A549 (cell line): ENCODE results near the gene ZNF574. TPM values are rescaled to one million over a fixed set of nuclear protein-coding genes. Genes with fewer than 3 reads are reported as not detected.

Experiments
- ATAC-seq, 2 experiments: fragments of 200-7000 bp in 1 of 2; fragments of >200 bp in 1 of 2; cut with Nextera tagmentation in 1 of 2; cut with Tn5 transposase in 1 of 2; 3 replicates each; pipeline versions ENCODE4 v1.8.0 to v1.9.1; 2018 to 2020; ENCODE audit warnings: mild to moderate bottlenecking in 1 of 2, moderate library complexity in 1 of 2
- CTCF ChIA-PET: fragments of 300-600 bp; sonication (Branson Sonifier 250); formaldehyde crosslinking; extraction: SDS; loops from one replicate; lab custom pipeline; 2021; ENCODE audit warnings: antibody characterized with exemption, inconsistent platforms; lab: Yijun Ruan, JAX
- POLR2A ChIA-PET: fragments of 350-600 bp; formaldehyde crosslinking; extraction: SDS; loops from one replicate; lab custom pipeline; 2021; ENCODE audit warnings: antibody characterized with exemption, inconsistent platforms; lab: Yijun Ruan, JAX
- DNase-seq, 2 experiments: peaks; one replicate each; pipeline versions ENCODE4 v3.0.0 to v3.0.0-alpha.2; 2011 to 2016; ENCODE audit warnings: low read depth in 1 of 2, low spot score in 1 of 2
- FAIRE-seq: peaks from 2 replicates; lab custom pipeline; 2011; peaks lifted over from hg19 to GRCh38; lab: Jason Lieb, UNC
- H3K27ac ChIP-seq, 2 experiments: fragments of >200 bp; sonication (Bioruptor Twin); formaldehyde crosslinking; 3 replicates each; pipeline ENCODE4 v1.5.1; 2016 to 2017
- H3K4me1 ChIP-seq: fragments of >200 bp; sonication (Bioruptor Twin); formaldehyde crosslinking; 3 replicates; pipeline ENCODE4 v1.6.1; 2016
- H3K4me2 ChIP-seq: fragments of >200 bp; sonication (Bioruptor Twin); formaldehyde crosslinking; 3 replicates; pipeline ENCODE4 v1.6.1; 2016
- H3K4me3 ChIP-seq: fragments of >200 bp; sonication (Bioruptor Twin); formaldehyde crosslinking; 3 replicates; pipeline ENCODE4 v1.5.1; 2016
- H3K9me3 ChIP-seq: fragments of >200 bp; sonication (Bioruptor Twin); formaldehyde crosslinking; 3 replicates; pipeline ENCODE4 v1.6.1; 2016
- CHD4 ChIP-seq: fragments of 200-600 bp; sonication (generic); IDR thresholded peaks from 2 replicates; pipeline ENCODE4 v1.6.1; 2016; ENCODE audit warnings: antibody characterized with exemption, mild to moderate bottlenecking, borderline replicate concordance
- ELK1 ChIP-seq: fragments of 150-350 bp; IDR thresholded peaks from 2 replicates; pipeline ENCODE4 v1.6.1; 2014; ENCODE audit warnings: low read depth, mild to moderate bottlenecking, low read length
- EP300 ChIP-seq, 2 experiments: fragments of >200 bp; sonication (Bioruptor Twin); formaldehyde crosslinking; IDR thresholded peaks; 2 replicates in 1 of 2; 3 replicates in 1 of 2; pipeline ENCODE4 v1.6.1; 2016 to 2017
- FOXS1 ChIP-seq: fragments of 250-450 bp; sonication (Bioruptor Pico); IDR thresholded peaks from 2 replicates; pipeline ENCODE4 v1.5.0; 2020; ENCODE audit warnings: mild to moderate bottlenecking, moderate library complexity
- HDAC2 ChIP-seq: fragments of 200-600 bp; sonication (generic); IDR thresholded peaks from 2 replicates; pipeline ENCODE4 v1.6.1; 2016
- MAFK ChIP-seq: fragments of 450-650 bp; IDR thresholded peaks from 2 replicates; pipeline ENCODE4 v1.6.1; 2014; ENCODE audit not compliant: partially characterized antibody
- NFE2L2 ChIP-seq: fragments of 150-350 bp; conservative IDR thresholded peaks from 2 replicates; pipeline ENCODE4 v1.6.1; 2014; ENCODE audit warnings: low read length
- NPAS2 ChIP-seq: fragments of 250-450 bp; sonication (Bioruptor Pico); IDR thresholded peaks from 2 replicates; pipeline ENCODE4 v1.8.0; 2022; ENCODE audit warnings: mild to moderate bottlenecking, moderate library complexity, borderline replicate concordance
- POLR2A ChIP-seq: IDR thresholded peaks from 2 replicates; pipeline ENCODE4 v1.6.1; 2012; ENCODE audit warnings: mild to moderate bottlenecking, low read length
- POLR2AphosphoS2 ChIP-seq: conservative IDR thresholded peaks from 2 replicates; pipeline ENCODE4 v1.6.1; 2012; ENCODE audit warnings: low read length, improper control_type of control experiment, inconsistent platforms
- ZFP36 ChIP-seq: fragments of 450-650 bp; IDR thresholded peaks from 2 replicates; pipeline ENCODE4 v1.6.1; 2014; ENCODE audit warnings: borderline replicate concordance; ENCODE audit not compliant: partially characterized antibody
- WGBS: methylation state at CpG from one replicate; pipeline ENCODE4 v1.1.6; 2017; ENCODE audit errors: missing lambda C conversion rate; 5-methylcytosine and 5-hydroxymethylcytosine counted together
- polyA plus RNA-seq, 4 experiments: library from polyadenylated mRNA; depleted of rRNA in 3 of 4; stranded (reverse); fragments of >200 nt; fragmentation: RNase III in 1 of 4; extraction: RNeasy Plus Mini Kit Qiagen cat#74134 plus additional on column Dnase treatment in 1 of 4; gene quantifications; 2 replicates in 3 of 4; 3 replicates in 1 of 4; pipeline ENCODE4 v1.2.3, GENCODE V29; 2011 to 2017
- TF ChIP-seq, protein P1 (sequence below): IDR thresholded peaks from 2 replicates; pipeline ENCODE4 v1.6.1; 2012

The ZNF574 gene
- polyA plus RNA-seq, 2 of the 4 experiments (the other 2 are of a cell fraction), result 11.3 to 21.8 TPM

DNA sequence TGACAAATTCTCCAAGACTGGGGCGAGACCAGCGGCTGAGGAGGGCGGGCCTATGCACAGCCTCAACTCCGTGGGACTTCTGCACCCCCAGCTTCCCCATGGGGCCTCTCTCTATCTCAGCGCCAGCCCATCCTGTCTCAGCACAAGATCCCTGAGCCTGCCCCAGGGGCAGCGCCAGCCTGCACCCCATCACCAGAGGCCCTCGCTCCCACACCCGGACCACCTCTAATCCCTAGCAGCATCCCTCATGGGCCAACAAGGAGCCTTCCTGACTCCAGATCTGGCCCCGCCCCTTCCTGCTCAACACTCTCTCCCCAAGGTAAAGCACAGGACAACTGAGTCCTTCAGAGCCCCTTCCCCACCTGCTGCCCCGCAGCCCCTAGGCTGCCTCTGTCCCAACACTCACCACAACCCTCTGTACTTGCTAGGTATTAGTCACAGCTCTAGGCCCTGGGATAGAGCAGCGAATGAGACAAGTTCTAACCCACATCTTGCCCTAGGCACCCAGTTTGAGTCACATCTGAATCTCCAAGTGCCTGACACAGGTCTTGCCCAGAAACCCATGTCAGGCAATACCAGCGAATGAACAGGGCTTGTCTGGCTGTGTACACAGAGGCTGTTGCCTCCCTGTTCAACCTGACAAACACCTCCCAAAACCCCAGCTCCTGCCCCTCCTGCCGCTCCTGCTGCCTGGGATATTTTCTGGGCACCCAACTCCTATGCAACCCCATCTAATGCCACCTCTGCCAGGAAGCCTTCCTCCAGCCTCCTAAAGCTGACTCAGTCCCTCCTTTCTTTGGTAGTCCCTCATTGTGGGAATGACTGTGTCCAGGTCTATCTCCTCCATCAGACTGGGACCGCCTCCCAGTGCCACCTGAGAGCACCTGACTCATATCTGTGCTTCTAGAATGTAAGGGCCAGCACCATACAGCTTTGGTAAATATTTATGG lies 24.5 kb upstream of the ZNF574 start:
- no peak overlapping the region for H3K4me2 ChIP-seq
- H3K4me3 ChIP-seq, result no peak overlapping the region
- peaks cover 14% of the 10 kb centered on the region; the same call in 1 of the 3 replicates for H3K4me1 ChIP-seq
- TF ChIP-seq FOXS1 (CRISPR knock-in tag) (no peak), NFE2L2 (no peak), ZFP36 (peak; percentile 74)
- no peak for DNase-seq
- ATAC-seq, result peak; percentile 6 to 21
- 85% methylated on average over 14 of the region's 14 CpGs for WGBS
- POLR2A ChIA-PET, result interaction anchor here (0.5 to 1.0 kb wide), 2 partner anchors 22 to 25 kb away, joined by 4 read pairs; partner anchors contain the start of gene ZNF574
- CTCF ChIA-PET, result interaction anchor here (0.6 to 21.9 kb wide), 14 partner anchors 7 to 216 kb away, joined by 3 to 324 read pairs (median 5); no protein-coding TSS in a partner anchor
- no peak for FAIRE-seq
- H3K9me3 ChIP-seq, result no peaks in the 10 kb centered on the region
- no peak overlapping the region for H3K27ac ChIP-seq

- Histone ChIP-seq H3K27ac (no peak overlapping the region), H3K4me1 (peaks cover 14% of the 10 kb centered on the region; the same call in 1 of the 3 replicates), H3K9me3 (no peaks in the 10 kb centered on the region), H3K4me3 (no peak overlapping the region), H3K4me2 (no peak overlapping the region)
- DNase-seq (no peak), FAIRE-seq (no peak), ATAC-seq (peak; percentile 12 to 22; a peak in 5 of 6 replicates)
- TF ChIP-seq EP300 (IDR thresholded peaks at IDR 0.05), result no peak
- TF ChIP-seq CHD4, result no peak
- TF ChIP-seq HDAC2, result no peak
- TF ChIP-seq, protein P1, sequence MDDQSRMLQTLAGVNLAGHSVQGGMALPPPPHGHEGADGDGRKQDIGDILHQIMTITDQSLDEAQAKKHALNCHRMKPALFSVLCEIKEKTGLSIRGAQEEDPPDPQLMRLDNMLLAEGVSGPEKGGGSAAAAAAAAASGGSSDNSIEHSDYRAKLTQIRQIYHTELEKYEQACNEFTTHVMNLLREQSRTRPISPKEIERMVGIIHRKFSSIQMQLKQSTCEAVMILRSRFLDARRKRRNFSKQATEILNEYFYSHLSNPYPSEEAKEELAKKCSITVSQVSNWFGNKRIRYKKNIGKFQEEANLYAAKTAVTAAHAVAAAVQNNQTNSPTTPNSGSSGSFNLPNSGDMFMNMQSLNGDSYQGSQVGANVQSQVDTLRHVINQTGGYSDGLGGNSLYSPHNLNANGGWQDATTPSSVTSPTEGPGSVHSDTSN, result no peak
- peak; percentile 2 for TF ChIP-seq MAFK
- POLR2A ChIA-PET, result interaction anchor here (1.7 kb wide), 1 partner anchor 24 kb away, joined by 3 read pairs; the partner anchor contains the start of gene ZNF574
- WGBS, result 68% methylated on average over 10 of the region's 10 CpGs
- CTCF ChIA-PET, result interaction anchor here (1.0 to 21.9 kb wide), 15 partner anchors 8 to 115 kb away, joined by 3 to 324 read pairs (median 5); no protein-coding TSS in a partner anchor
Measured at GRCh38 chr19:42052241-42052863, 23.6 kb upstream of the ZNF574 start.

- Histone ChIP-seq H3K9me3 (no peaks in the 10 kb centered on the region), H3K4me1 (peaks cover 14% of the 10 kb centered on the region; the same call in 1 of the 3 replicates), H3K4me2 (no peak overlapping the region), H3K27ac (no peak overlapping the region), H3K4me3 (no peak overlapping the region)
- POLR2A ChIA-PET, result interaction anchor here (1.7 kb wide), 1 partner anchor 23 kb away, joined by 3 read pairs; the partner anchor contains the start of gene ZNF574
- CTCF ChIA-PET, result interaction anchor here (1.0 to 21.9 kb wide), 13 partner anchors 9 to 116 kb away, joined by 3 to 324 read pairs (median 6); no protein-coding TSS in a partner anchor
- DNase-seq (no peak), ATAC-seq (no peak), FAIRE-seq (peak; percentile 51)
- WGBS, result 64% methylated on average over 12 of the region's 17 CpGs
- TF ChIP-seq ELK1, result no peak
- TF ChIP-seq POLR2AphosphoS2, result no peak
- TF ChIP-seq POLR2A, result no peak
- TF ChIP-seq ZFP36, result peak; percentile 65
- TF ChIP-seq NPAS2 (CRISPR knock-in tag), result no peak
Measured at GRCh38 chr19:42053037-42053935, 22.7 kb upstream of the ZNF574 start.
